ENCODE results near the gene CGB8.
"Not testable (repeated sequence)": the region's sequence is repeated elsewhere in the genome, so short reads cannot be mapped to it uniquely, and the experiment has no call there.

CGB8 gene

GRCh38 chr19:49020931-49021895 is 27.7 kb downstream of the CGB8 start:
- 41% methylated on average over 12 of the region's 16 CpGs for WGBS (ENCODE audit: insufficient coverage)
- Histone ChIP-seq H3K4me3 (ENCODE audit: control insufficient read depth in 1 of 7, extremely low read depth in 1 of 7, insufficient read depth in 4 of 7, low read depth in 2 of 7, low read length in 6 of 7) (no peak overlapping the region), H3K9me3 (ENCODE audit: control extremely low read depth in 1 of 5, control insufficient read depth in 4 of 5, insufficient read depth in 2 of 5, low read depth in 1 of 5, low read length in 4 of 5) (no peaks in the 10 kb centered on the region), H3K4me1 (ENCODE audit: control extremely low read depth in 1 of 4, control insufficient read depth in 4 of 4, insufficient read depth in 4 of 4, low read length in 3 of 4) (peaks cover 0 to 24% (median 22%) of the 10 kb centered on the region in 4 experiments), H3K27me3 (replicated peaks in 2 of 5; ENCODE audit: control insufficient read depth in 4 of 5, insufficient read depth in 5 of 5, low read length in 4 of 5) (peaks cover 0 to 43% (median 9%) of the 10 kb centered on the region in 5 experiments), H3K27ac (ENCODE audit: insufficient read depth in 1 of 2, low read depth in 1 of 2, low read length in 2 of 2, poor library complexity in 1 of 2, severe bottlenecking in 2 of 2) (no peak overlapping the region), H3K36me3 (ENCODE audit: control insufficient read depth in 4 of 4, insufficient read depth in 4 of 4, low read length in 3 of 4) (peaks cover 0 to 3% (median under 1%) of the 10 kb centered on the region in 4 experiments)
- ChIA-PET POLR2A (no interaction called here), CTCF (no interaction called here)
- DNase-seq, result peak in 1 of 3 donors; percentile 13

GRCh38 chr19:49020342-49020741 is 28.6 kb downstream of the CGB8 start:
- WGBS (ENCODE audit: insufficient coverage), result 88% methylated on average over 10 of the region's 11 CpGs
- H3K9me3 ChIP-seq (ENCODE audit: control extremely low read depth in 1 of 5, control insufficient read depth in 4 of 5, insufficient read depth in 2 of 5, low read depth in 1 of 5, low read length in 4 of 5), result no peaks in the 10 kb centered on the region
- H3K4me3 ChIP-seq (ENCODE audit: control insufficient read depth in 1 of 7, extremely low read depth in 1 of 7, insufficient read depth in 4 of 7, low read depth in 2 of 7, low read length in 6 of 7), result no peak overlapping the region
- DNase-seq, result no peak
- POLR2A ChIA-PET, result no interaction called here
- peaks cover 2 to 11% (median 7%) of the 10 kb centered on the region in 4 experiments for H3K36me3 ChIP-seq (ENCODE audit: control insufficient read depth in 4 of 4, insufficient read depth in 4 of 4, low read length in 3 of 4)
- H3K4me1 ChIP-seq (ENCODE audit: control extremely low read depth in 1 of 4, control insufficient read depth in 4 of 4, insufficient read depth in 4 of 4, low read length in 3 of 4), result peaks cover 0 to 24% (median 22%) of the 10 kb centered on the region in 4 experiments
- CTCF ChIA-PET, result interaction anchor here (0.6 to 3.5 kb wide), 3 partner anchors 14 to 239 kb away, joined by 3 to 10 read pairs (median 3); no protein-coding TSS in a partner anchor
- no peak overlapping the region for H3K27ac ChIP-seq (ENCODE audit: insufficient read depth in 1 of 2, low read depth in 1 of 2, low read length in 2 of 2, poor library complexity in 1 of 2, severe bottlenecking in 2 of 2)
- H3K27me3 ChIP-seq (replicated peaks in 2 of 5; ENCODE audit: control insufficient read depth in 4 of 5, insufficient read depth in 5 of 5, low read length in 4 of 5), result peaks cover 0 to 43% (median 9%) of the 10 kb centered on the region in 5 experiments

- peaks cover 3 to 21% (median 15%) of the 10 kb centered on the region in 4 experiments for H3K36me3 ChIP-seq (ENCODE audit: control insufficient read depth in 4 of 4, insufficient read depth in 4 of 4, low read length in 3 of 4)
- H3K27ac ChIP-seq (ENCODE audit: insufficient read depth in 1 of 2, low read depth in 1 of 2, low read length in 2 of 2, poor library complexity in 1 of 2, severe bottlenecking in 2 of 2), result no peak overlapping the region
- ChIA-PET POLR2A (no interaction called here), CTCF (interaction anchor here (0.7 to 3.5 kb wide), 6 partner anchors 13 to 54 kb away, joined by 3 to 10 read pairs (median 4); partner anchors contain the start of genes GYS1, KCNA7 and RUVBL2)
- peaks cover 0 to 43% (median 9%) of the 10 kb centered on the region in 5 experiments for H3K27me3 ChIP-seq (replicated peaks in 2 of 5; ENCODE audit: control insufficient read depth in 4 of 5, insufficient read depth in 5 of 5, low read length in 4 of 5)
- H3K4me1 ChIP-seq (ENCODE audit: control extremely low read depth in 1 of 4, control insufficient read depth in 4 of 4, insufficient read depth in 4 of 4, low read length in 3 of 4), result peaks cover 0 to 24% (median 22%) of the 10 kb centered on the region in 4 experiments
- no peaks in the 10 kb centered on the region for H3K9me3 ChIP-seq (ENCODE audit: control extremely low read depth in 1 of 5, control insufficient read depth in 4 of 5, insufficient read depth in 2 of 5, low read depth in 1 of 5, low read length in 4 of 5)
- DNase-seq, result peak in 2 of 3 donors; percentile 56 to 66
- peak overlapping the region in 5 of 7 experiments; percentile 10 to 65 (median 55) for H3K4me3 ChIP-seq (ENCODE audit: control insufficient read depth in 1 of 7, extremely low read depth in 1 of 7, insufficient read depth in 4 of 7, low read depth in 2 of 7, low read length in 6 of 7)
- 12% methylated on average over 35 of the region's 41 CpGs for WGBS (ENCODE audit: insufficient coverage)
Measured at GRCh38 chr19:49019242-49019932, 29.5 kb downstream of the CGB8 start.

GRCh38 chr19:49018388-49019241 is 30.3 kb downstream of the CGB8 start:
- H3K27ac ChIP-seq (ENCODE audit: insufficient read depth in 1 of 2, low read depth in 1 of 2, low read length in 2 of 2, poor library complexity in 1 of 2, severe bottlenecking in 2 of 2); H3K9me3 ChIP-seq (ENCODE audit: control extremely low read depth in 1 of 5, control insufficient read depth in 4 of 5, insufficient read depth in 2 of 5, low read depth in 1 of 5, low read length in 4 of 5); POLR2A ChIA-PET: not testable (repeated sequence)
- Histone ChIP-seq H3K4me1 (ENCODE audit: control extremely low read depth in 1 of 4, control insufficient read depth in 4 of 4, insufficient read depth in 4 of 4, low read length in 3 of 4) (peaks cover 0 to 24% (median 22%) of the 10 kb centered on the region in 4 experiments), H3K4me3 (ENCODE audit: control insufficient read depth in 1 of 7, extremely low read depth in 1 of 7, insufficient read depth in 4 of 7, low read depth in 2 of 7, low read length in 6 of 7) (peak overlapping the region in 6 of 7 experiments; percentile 42 to 73 (median 56)), H3K36me3 (ENCODE audit: control insufficient read depth in 4 of 4, insufficient read depth in 4 of 4, low read length in 3 of 4) (peaks cover 3 to 27% (median 19%) of the 10 kb centered on the region in 4 experiments), H3K27me3 (replicated peaks in 2 of 5; ENCODE audit: control insufficient read depth in 4 of 5, insufficient read depth in 5 of 5, low read length in 4 of 5) (peaks cover 0 to 43% (median 9%) of the 10 kb centered on the region in 5 experiments)
- 11% methylated on average over 42 of the region's 50 CpGs for WGBS (ENCODE audit: insufficient coverage)
- peak in 2 of 3 donors; percentile 54 to 62 for DNase-seq
- CTCF ChIA-PET, result interaction anchor here (1.2 to 3.5 kb wide), 7 partner anchors 9 to 55 kb away, joined by 3 to 10 read pairs (median 3); partner anchors contain the start of genes GYS1, KCNA7 and RUVBL2

GRCh38 chr19:49017666-49018351 is 31.1 kb downstream of the CGB8 start:
- ChIA-PET CTCF (interaction anchor here (1.0 to 3.5 kb wide), 6 partner anchors 8 to 43 kb away, joined by 3 to 10 read pairs (median 3); no protein-coding TSS in a partner anchor), POLR2A (no interaction called here)
- DNase-seq, result peak; percentile 63 to 83 (median 81)
- Histone ChIP-seq H3K9me3 (ENCODE audit: control extremely low read depth in 1 of 5, control insufficient read depth in 4 of 5, insufficient read depth in 2 of 5, low read depth in 1 of 5, low read length in 4 of 5) (no peaks in the 10 kb centered on the region), H3K4me1 (ENCODE audit: control extremely low read depth in 1 of 4, control insufficient read depth in 4 of 4, insufficient read depth in 4 of 4, low read length in 3 of 4) (peaks cover 0 to 24% (median 22%) of the 10 kb centered on the region in 4 experiments), H3K27me3 (replicated peaks in 2 of 5; ENCODE audit: control insufficient read depth in 4 of 5, insufficient read depth in 5 of 5, low read length in 4 of 5) (peaks cover 0 to 43% (median 9%) of the 10 kb centered on the region in 5 experiments), H3K4me3 (ENCODE audit: control insufficient read depth in 1 of 7, extremely low read depth in 1 of 7, insufficient read depth in 4 of 7, low read depth in 2 of 7, low read length in 6 of 7) (peak overlapping the region; percentile 4 to 73 (median 56)), H3K27ac (ENCODE audit: insufficient read depth in 1 of 2, low read depth in 1 of 2, low read length in 2 of 2, poor library complexity in 1 of 2, severe bottlenecking in 2 of 2) (no peak overlapping the region), H3K36me3 (ENCODE audit: control insufficient read depth in 4 of 4, insufficient read depth in 4 of 4, low read length in 3 of 4) (peaks cover 3 to 31% (median 21%) of the 10 kb centered on the region in 4 experiments)
- whole genome bisulfite sequencing (ENCODE audit: insufficient coverage), result under 1% methylated on average over 45 of the region's 62 CpGs

All from common myeloid progenitor, CD34-positive (primary cell).